ENCODE results near the gene TMEM185A.
"Not testable (repeated sequence)": the region's sequence is repeated elsewhere in the genome, so short reads cannot be mapped to it uniquely, and the experiment has no call there.

The TMEM185A gene

DNA sequence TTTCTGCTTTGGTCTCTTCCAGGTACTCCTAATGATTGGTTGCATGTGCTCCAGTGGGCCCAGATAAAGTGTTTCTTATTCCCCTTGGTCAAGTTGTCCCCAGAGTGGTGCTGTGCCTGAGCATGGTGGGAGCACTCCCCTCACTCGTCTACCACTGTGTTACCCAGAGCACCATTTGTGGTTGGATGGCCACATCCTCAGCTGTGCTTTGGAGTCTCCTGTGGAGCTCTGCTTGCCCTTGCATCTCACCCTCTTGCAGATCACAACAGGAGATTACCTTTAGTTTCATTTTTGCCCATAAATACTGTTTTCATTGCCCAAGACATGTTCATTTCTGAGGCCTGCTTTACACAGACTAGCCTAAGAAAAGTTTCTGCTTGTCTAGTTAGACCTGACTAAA lies 81.1 kb downstream of the TMEM185A start:
- not testable (repeated sequence) for H3K36me3 Mint-ChIP-seq (ENCODE audit: low read depth); H3K9me3 Mint-ChIP-seq; H3K4me3 Mint-ChIP-seq; H3K27me3 Mint-ChIP-seq; H3K4me1 Mint-ChIP-seq (ENCODE audit: low read depth); H3K27ac Mint-ChIP-seq

- not testable (repeated sequence) for H3K4me3 Mint-ChIP-seq; H3K27me3 Mint-ChIP-seq; H3K36me3 Mint-ChIP-seq (ENCODE audit: low read depth); H3K27ac Mint-ChIP-seq; H3K9me3 Mint-ChIP-seq; H3K4me1 Mint-ChIP-seq (ENCODE audit: low read depth)
Observed at GRCh38 chrX:149549701-149550100, 81.9 kb downstream of the TMEM185A start, which contains the start of gene HSFX3. TSS of gene HSFX3 (minus strand) at chrX:149549924. CDS start at chrX:149549852, 72 bp downstream.

- not testable (repeated sequence) for H3K9me3 Mint-ChIP-seq; H3K4me1 Mint-ChIP-seq (ENCODE audit: low read depth); H3K4me3 Mint-ChIP-seq; H3K27me3 Mint-ChIP-seq; H3K36me3 Mint-ChIP-seq (ENCODE audit: low read depth); H3K27ac Mint-ChIP-seq
Observed at GRCh38 chrX:149547782-149548181, 83.8 kb downstream of the TMEM185A start.

GRCh38 chrX:149546962-149547361 lies 84.6 kb downstream of the TMEM185A start:
- H3K36me3 Mint-ChIP-seq (ENCODE audit: low read depth); H3K4me3 Mint-ChIP-seq; H3K4me1 Mint-ChIP-seq (ENCODE audit: low read depth); H3K27me3 Mint-ChIP-seq; H3K9me3 Mint-ChIP-seq; H3K27ac Mint-ChIP-seq: not testable (repeated sequence)

All from stimulated activated naive CD8-positive, alpha-beta T cell treated with anti-CD3 and anti-CD28 coated beads, Interleukin-15, Interleukin-2, amounts not matched to agents 100 ng/mL and 50 ng/mL, for 24 hours (primary cell).